PC-3 (cell line): ENCODE data around the gene CNP.

ENCODE experiments used
- EZH2 ChIP-seq: fragments of 300-600 bp; sonication (generic); IDR thresholded peaks from one replicate; pipeline ENCODE4 v1.6.1; 2017; ENCODE audit warnings: antibody characterized with exemption, mild to moderate bottlenecking, low read length; ENCODE audit not compliant: unreplicated experiment
- EZH2phosphoT487 ChIP-seq: fragments of 300-600 bp; sonication (generic); IDR thresholded peaks from 2 replicates; pipeline ENCODE4 v1.6.1; 2018; ENCODE audit warnings: mild to moderate bottlenecking, antibody characterized with exemption, low read length, borderline replicate concordance
- TF ChIP-seq, protein P1 (sequence below): fragments of 300-600 bp; sonication (generic); conservative IDR thresholded peaks from 2 replicates; pipeline ENCODE4 v1.5.1; 2017; ENCODE audit warnings: antibody characterized with exemption, low read depth, mild to moderate bottlenecking, low read length

DNA sequence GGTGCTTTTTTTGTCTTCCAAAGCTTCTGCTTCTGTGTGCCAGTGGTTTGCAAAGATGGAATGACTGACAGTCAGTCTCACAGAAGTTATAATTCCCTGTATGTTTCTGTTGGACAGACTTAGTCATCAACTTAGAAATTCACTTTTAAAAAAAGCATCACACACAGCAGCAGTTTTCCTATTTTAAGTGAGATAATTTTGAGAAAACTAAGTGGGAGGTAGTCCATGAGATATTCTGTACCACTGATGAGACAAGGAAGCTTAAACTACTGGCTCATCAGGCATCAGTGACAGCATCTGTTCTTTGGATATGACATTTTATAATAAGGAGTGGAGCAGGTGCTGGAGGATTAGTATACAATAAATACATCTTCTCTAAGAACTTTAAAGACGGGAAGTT, 20.0 kb downstream of the CNP start:
- TF ChIP-seq, protein P1, sequence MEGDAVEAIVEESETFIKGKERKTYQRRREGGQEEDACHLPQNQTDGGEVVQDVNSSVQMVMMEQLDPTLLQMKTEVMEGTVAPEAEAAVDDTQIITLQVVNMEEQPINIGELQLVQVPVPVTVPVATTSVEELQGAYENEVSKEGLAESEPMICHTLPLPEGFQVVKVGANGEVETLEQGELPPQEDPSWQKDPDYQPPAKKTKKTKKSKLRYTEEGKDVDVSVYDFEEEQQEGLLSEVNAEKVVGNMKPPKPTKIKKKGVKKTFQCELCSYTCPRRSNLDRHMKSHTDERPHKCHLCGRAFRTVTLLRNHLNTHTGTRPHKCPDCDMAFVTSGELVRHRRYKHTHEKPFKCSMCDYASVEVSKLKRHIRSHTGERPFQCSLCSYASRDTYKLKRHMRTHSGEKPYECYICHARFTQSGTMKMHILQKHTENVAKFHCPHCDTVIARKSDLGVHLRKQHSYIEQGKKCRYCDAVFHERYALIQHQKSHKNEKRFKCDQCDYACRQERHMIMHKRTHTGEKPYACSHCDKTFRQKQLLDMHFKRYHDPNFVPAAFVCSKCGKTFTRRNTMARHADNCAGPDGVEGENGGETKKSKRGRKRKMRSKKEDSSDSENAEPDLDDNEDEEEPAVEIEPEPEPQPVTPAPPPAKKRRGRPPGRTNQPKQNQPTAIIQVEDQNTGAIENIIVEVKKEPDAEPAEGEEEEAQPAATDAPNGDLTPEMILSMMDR: no peak
- TF ChIP-seq EZH2: no peak
- no peak for TF ChIP-seq EZH2phosphoT487
